ENCODE data around the gene VAMP3. TPM values are rescaled to one million over a fixed set of nuclear protein-coding genes. Genes with fewer than 3 reads are reported as not detected.
"Not testable (repeated sequence)": the region's sequence is repeated elsewhere in the genome, so short reads cannot be mapped to it uniquely, and the experiment has no call there.

VAMP3 gene
- total RNA-seq, 1 donor = 101 TPM

DNA sequence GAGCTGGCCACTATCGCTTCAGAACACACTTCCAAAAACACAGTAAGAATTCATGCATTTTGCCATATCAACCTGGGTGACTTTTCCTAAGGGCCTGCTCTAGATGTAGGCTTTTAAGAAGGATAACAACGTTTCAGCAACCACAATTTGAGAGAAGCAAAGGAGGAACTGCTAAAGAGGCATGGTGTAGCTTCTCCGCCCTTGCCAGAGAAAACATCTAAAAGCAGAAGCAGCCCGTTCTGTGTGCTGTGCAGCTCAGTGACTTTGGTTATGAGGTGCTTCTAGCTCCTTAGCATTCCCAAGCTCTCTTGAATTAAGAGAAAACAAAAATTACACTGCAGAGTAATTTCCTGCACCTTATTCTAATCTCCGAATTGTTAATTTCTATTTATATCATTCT, 15.7 kb downstream of the VAMP3 start:
- peaks cover 2% of the 10 kb centered on the region for H3K9me3 ChIP-seq (ENCODE audit: low read depth, low read length)
- H2AFZ ChIP-seq (ENCODE audit: low read length) = no peak overlapping the region
- TF ChIP-seq, protein P1, sequence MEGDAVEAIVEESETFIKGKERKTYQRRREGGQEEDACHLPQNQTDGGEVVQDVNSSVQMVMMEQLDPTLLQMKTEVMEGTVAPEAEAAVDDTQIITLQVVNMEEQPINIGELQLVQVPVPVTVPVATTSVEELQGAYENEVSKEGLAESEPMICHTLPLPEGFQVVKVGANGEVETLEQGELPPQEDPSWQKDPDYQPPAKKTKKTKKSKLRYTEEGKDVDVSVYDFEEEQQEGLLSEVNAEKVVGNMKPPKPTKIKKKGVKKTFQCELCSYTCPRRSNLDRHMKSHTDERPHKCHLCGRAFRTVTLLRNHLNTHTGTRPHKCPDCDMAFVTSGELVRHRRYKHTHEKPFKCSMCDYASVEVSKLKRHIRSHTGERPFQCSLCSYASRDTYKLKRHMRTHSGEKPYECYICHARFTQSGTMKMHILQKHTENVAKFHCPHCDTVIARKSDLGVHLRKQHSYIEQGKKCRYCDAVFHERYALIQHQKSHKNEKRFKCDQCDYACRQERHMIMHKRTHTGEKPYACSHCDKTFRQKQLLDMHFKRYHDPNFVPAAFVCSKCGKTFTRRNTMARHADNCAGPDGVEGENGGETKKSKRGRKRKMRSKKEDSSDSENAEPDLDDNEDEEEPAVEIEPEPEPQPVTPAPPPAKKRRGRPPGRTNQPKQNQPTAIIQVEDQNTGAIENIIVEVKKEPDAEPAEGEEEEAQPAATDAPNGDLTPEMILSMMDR (IDR thresholded peaks at IDR 0.05; ENCODE audit: extremely low read depth, low read depth, low read length) = no peak
- H3K4me3 ChIP-seq (ENCODE audit: insufficient read depth, low read length) = no peak overlapping the region
- no peak for DNase-seq (ENCODE audit: insufficient read length, low spot score, missing footprints)
- H3K4me1 ChIP-seq (ENCODE audit: insufficient read depth, low read length) = peaks cover 8% of the 10 kb centered on the region
- no peaks in the 10 kb centered on the region for H3K27me3 ChIP-seq (ENCODE audit: insufficient read depth, low read length)
- no peaks in the 10 kb centered on the region for H4K20me1 ChIP-seq (ENCODE audit: insufficient read depth, low read length)
- no peak overlapping the region for H3K4me2 ChIP-seq (ENCODE audit: insufficient read depth, low read length)
- H3K79me2 ChIP-seq (ENCODE audit: insufficient read depth, low read length) = no peaks in the 10 kb centered on the region
- no peak overlapping the region for H3K27ac ChIP-seq (ENCODE audit: low read depth, low read length)
- H3K36me3 ChIP-seq (ENCODE audit: insufficient read depth, low read length) = peaks cover 39% of the 10 kb centered on the region

DNA sequence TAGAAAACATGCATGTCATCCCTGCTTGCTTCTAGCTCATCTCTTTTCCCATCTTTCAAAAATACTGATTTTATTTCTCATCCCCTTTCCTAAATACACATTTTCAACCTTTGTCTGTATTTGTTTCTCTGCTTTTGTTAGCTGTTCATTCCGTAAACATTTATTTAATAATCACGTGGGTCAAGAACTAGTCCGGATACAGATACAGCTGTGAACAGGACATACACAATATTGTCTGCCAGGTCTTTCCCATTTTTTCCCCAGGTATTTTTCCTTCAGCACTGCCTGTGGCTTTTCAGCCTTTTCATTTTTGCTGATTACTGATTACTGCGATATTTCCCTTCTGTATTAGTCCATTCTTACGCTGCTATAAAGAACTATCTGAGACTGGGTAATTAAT, 18.7 kb downstream of the VAMP3 start:
- DNase-seq (ENCODE audit: insufficient read length, low spot score, missing footprints) = no peak
- Histone ChIP-seq H3K27ac (ENCODE audit: low read depth, low read length) (no peak overlapping the region), H2AFZ (ENCODE audit: low read length) (no peak overlapping the region), H3K9me3 (ENCODE audit: low read depth, low read length) (peaks cover 2% of the 10 kb centered on the region), H3K27me3 (ENCODE audit: insufficient read depth, low read length) (no peaks in the 10 kb centered on the region), H3K4me1 (ENCODE audit: insufficient read depth, low read length) (peaks cover 4% of the 10 kb centered on the region), H3K4me2 (ENCODE audit: insufficient read depth, low read length) (no peak overlapping the region), H3K4me3 (ENCODE audit: insufficient read depth, low read length) (no peak overlapping the region), H3K36me3 (ENCODE audit: insufficient read depth, low read length) (peaks cover 42% of the 10 kb centered on the region), H3K79me2 (ENCODE audit: insufficient read depth, low read length) (no peaks in the 10 kb centered on the region), H4K20me1 (ENCODE audit: insufficient read depth, low read length) (no peaks in the 10 kb centered on the region)
- TF ChIP-seq, protein P1 (IDR thresholded peaks at IDR 0.05; ENCODE audit: extremely low read depth, low read depth, low read length) = no peak

DNA sequence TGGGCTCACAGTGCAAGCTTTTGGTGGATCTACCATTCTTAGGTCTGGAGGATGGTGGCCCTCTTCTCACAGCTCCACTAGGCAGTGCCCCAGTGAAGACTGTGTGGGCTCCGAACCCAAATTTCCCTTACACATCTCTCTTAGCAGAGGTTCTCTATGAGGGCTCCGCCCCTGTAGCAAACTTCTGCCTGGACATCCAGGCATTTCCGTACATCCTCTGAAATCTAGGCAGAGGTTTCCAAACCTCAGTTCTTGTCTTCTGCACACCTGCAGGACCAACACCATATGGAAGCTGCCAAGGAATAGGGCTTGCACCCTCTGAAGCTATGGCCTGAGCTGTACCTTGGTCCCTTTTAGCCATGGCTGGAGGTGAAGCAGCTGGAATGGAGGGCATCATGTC, 19.9 kb downstream of the VAMP3 start:
- not testable (repeated sequence) for H3K27me3 ChIP-seq (ENCODE audit: insufficient read depth, low read length); H3K9me3 ChIP-seq (ENCODE audit: low read depth, low read length); H4K20me1 ChIP-seq (ENCODE audit: insufficient read depth, low read length); H3K4me1 ChIP-seq (ENCODE audit: insufficient read depth, low read length); H3K4me2 ChIP-seq (ENCODE audit: insufficient read depth, low read length); H3K4me3 ChIP-seq (ENCODE audit: insufficient read depth, low read length); H3K79me2 ChIP-seq (ENCODE audit: insufficient read depth, low read length); H3K27ac ChIP-seq (ENCODE audit: low read depth, low read length); DNase-seq (ENCODE audit: insufficient read length, low spot score, missing footprints); H2AFZ ChIP-seq (ENCODE audit: low read length)
- H3K36me3 ChIP-seq (ENCODE audit: insufficient read depth, low read length) = peaks cover 36% of the 10 kb centered on the region

DNA sequence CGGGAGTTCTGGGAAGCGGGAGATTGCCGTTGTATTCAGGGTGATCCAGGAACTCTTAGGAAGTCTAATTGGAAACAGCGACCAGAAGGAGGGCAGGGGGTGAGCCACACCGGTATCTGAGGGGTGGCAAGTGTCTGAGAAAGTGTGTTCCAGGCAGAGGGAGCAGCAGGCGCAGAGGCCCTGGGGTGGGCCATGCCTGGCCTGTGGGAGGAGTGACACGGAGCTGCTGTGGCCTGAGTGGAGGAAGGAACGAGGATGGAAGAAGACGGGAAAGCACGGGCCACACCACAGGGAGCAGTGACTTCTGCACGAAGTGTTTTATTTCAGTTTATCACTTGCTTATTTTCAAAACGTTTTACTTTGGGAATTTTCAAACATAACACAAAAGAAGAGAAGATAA, 24.3 kb downstream of the VAMP3 start:
- peaks cover 13% of the 10 kb centered on the region for H3K36me3 ChIP-seq (ENCODE audit: insufficient read depth, low read length)
- no peaks in the 10 kb centered on the region for H3K4me1 ChIP-seq (ENCODE audit: insufficient read depth, low read length)
- no peak for DNase-seq (ENCODE audit: insufficient read length, low spot score, missing footprints)

More for the DNA sequence above, 24.3 kb downstream of the VAMP3 start:
- TF ChIP-seq, protein P1 (IDR thresholded peaks at IDR 0.05; ENCODE audit: extremely low read depth, low read depth, low read length) = no peak
- H4K20me1 ChIP-seq (ENCODE audit: insufficient read depth, low read length) = no peaks in the 10 kb centered on the region
- no peak overlapping the region for H3K27ac ChIP-seq (ENCODE audit: low read depth, low read length)
- no peak overlapping the region for H2AFZ ChIP-seq (ENCODE audit: low read length)
- H3K9me3 ChIP-seq (ENCODE audit: low read depth, low read length) = peaks cover 2% of the 10 kb centered on the region
- H3K4me2 ChIP-seq (ENCODE audit: insufficient read depth, low read length) = no peak overlapping the region
- no peaks in the 10 kb centered on the region for H3K79me2 ChIP-seq (ENCODE audit: insufficient read depth, low read length)
- no peaks in the 10 kb centered on the region for H3K27me3 ChIP-seq (ENCODE audit: insufficient read depth, low read length)
- H3K4me3 ChIP-seq (ENCODE audit: insufficient read depth, low read length) = no peak overlapping the region
